ENCODE measurements around the gene HLA-DPA1.

GRCh38 chr6:33116417-33116816 is 43.0 kb upstream of the HLA-DPA1 start:
- no peak for TF ChIP-seq CTCF (IDR thresholded peaks at IDR 0.05)
- TF ChIP-seq POLR2A (IDR thresholded peaks at IDR 0.05): no peak

Measured in heart left ventricle (tissue), 13 donors.